Dermis microvascular lymphatic vessel endothelial cell (primary cell): ENCODE results near the gene INTS1. TPM values are rescaled to one million over a fixed set of nuclear protein-coding genes. Genes with fewer than 3 reads are reported as not detected.
"Not testable (repeated sequence)": the region's sequence is repeated elsewhere in the genome, so short reads cannot be mapped to it uniquely, and the experiment has no call there.

Source experiments
- DNase-seq, 2 donors: peaks; one replicate each; pipeline versions ENCODE4 v3.0.0 to v3.0.0-alpha.2; 2010; ENCODE audit warnings: low read depth in 2 of 2
- total RNA-seq: library from RNA; depleted of rRNA; stranded (reverse); fragments of >200 nt; gene quantifications from 2 replicates; pipeline ENCODE4 v1.2.1, GENCODE V29; 2014

Gene INTS1
- total RNA-seq, 1 donor from 2014 or later: 25.4 TPM

- DNase-seq: no peak
Measured at GRCh38 chr7:1447551-1448244, 56.5 kb downstream of the INTS1 start.

- DNase-seq: no peak
Measured at GRCh38 chr7:1447112-1447511, 57.1 kb downstream of the INTS1 start.

GRCh38 chr7:1446620-1447032, 57.6 kb downstream of the INTS1 start:
- DNase-seq: no peak

GRCh38 chr7:1446026-1446425, 58.2 kb downstream of the INTS1 start:
- not testable (repeated sequence) for DNase-seq

- no peak for DNase-seq
Measured at GRCh38 chr7:1445341-1445740, 58.8 kb downstream of the INTS1 start.

GRCh38 chr7:1444925-1445322, 59.3 kb downstream of the INTS1 start:
- no peak for DNase-seq

- DNase-seq: no peak
Measured at GRCh38 chr7:1444214-1444924, 59.8 kb downstream of the INTS1 start.

- not testable (repeated sequence) for DNase-seq
Measured at GRCh38 chr7:1443587-1444200, 60.5 kb downstream of the INTS1 start.

- no peak for DNase-seq
Measured at GRCh38 chr7:1442355-1443124, 61.6 kb downstream of the INTS1 start.

- DNase-seq: no peak
Measured at GRCh38 chr7:1441615-1442354, 62.4 kb downstream of the INTS1 start.

- DNase-seq: no peak
Measured at GRCh38 chr7:1440620-1441019, 63.6 kb downstream of the INTS1 start.

- DNase-seq: peak in 1 of 2 donors; percentile 14
Measured at GRCh38 chr7:1439373-1440363, 64.5 kb downstream of the INTS1 start.

- no peak for DNase-seq
Measured at GRCh38 chr7:1438821-1439220, 65.4 kb downstream of the INTS1 start.

- DNase-seq: no peak
Measured at GRCh38 chr7:1438208-1438607, 66.0 kb downstream of the INTS1 start.

- DNase-seq: no peak
Measured at GRCh38 chr7:1437155-1437880, 66.9 kb downstream of the INTS1 start.

- DNase-seq: no peak
Measured at GRCh38 chr7:1436608-1437007, 67.6 kb downstream of the INTS1 start.

GRCh38 chr7:1434891-1435670, 69.1 kb downstream of the INTS1 start:
- no peak for DNase-seq

GRCh38 chr7:1434165-1434718, 69.9 kb downstream of the INTS1 start:
- DNase-seq: no peak
